ENCODE results near the gene LZTR1. TPM values are rescaled to one million over a fixed set of nuclear protein-coding genes. Genes with fewer than 3 reads are reported as not detected.

The LZTR1 gene
- polyA plus RNA-seq, 2 of the 4 experiments (the other 2 are of a cell fraction): 14.1 to 23.5 TPM

GRCh38 chr22:20977516-20978170, 4.5 kb upstream of the LZTR1 start:
- no peak overlapping the region for H3K4me2 ChIP-seq
- ChIA-PET CTCF (interaction anchor here (1.7 kb wide), 1 partner anchor 15 kb away, joined by 5 read pairs; no protein-coding TSS in a partner anchor), POLR2A (no interaction called here)
- H3K9me3 ChIP-seq: peaks cover 8% of the 10 kb centered on the region; the same call in 1 of the 3 replicates
- no peak overlapping the region for H3K27ac ChIP-seq
- ATAC-seq (no peak), DNase-seq (ENCODE audit: low read depth in 1 of 2, low spot score in 1 of 2) (no peak), FAIRE-seq (no peak)
- 86% methylated on average over 14 of the region's 17 CpGs for WGBS (ENCODE audit: missing lambda C conversion rate)
- H3K4me3 ChIP-seq: no peak overlapping the region
- TF ChIP-seq ATOH8 (CRISPR knock-in tag; IDR thresholded peaks at IDR 0.05; ENCODE audit: low read depth) (no peak), CEBPB (IDR thresholded peaks at IDR 0.05) (no peak), NPAS2 (CRISPR knock-in tag; IDR thresholded peaks at IDR 0.05; ENCODE audit: borderline replicate concordance) (no peak), NFE2L2 (conservative IDR thresholded peaks at IDR 0.05; ENCODE audit: low read length) (no peak), JUN (IDR thresholded peaks at IDR 0.05) (no peak), CHD4 (IDR thresholded peaks at IDR 0.05; ENCODE audit: borderline replicate concordance) (no peak), HDAC2 (IDR thresholded peaks at IDR 0.05) (no peak), GATA3 (IDR thresholded peaks at IDR 0.05; ENCODE audit: borderline replicate concordance) (no peak), EHF (CRISPR knock-in tag; IDR thresholded peaks at IDR 0.05) (no peak), EHMT2 (IDR thresholded peaks at IDR 0.05; ENCODE audit: low read depth) (no peak), RNF2 (IDR thresholded peaks at IDR 0.05; ENCODE audit: borderline replicate concordance, low read depth) (no peak), RARB (CRISPR knock-in tag; IDR thresholded peaks at IDR 0.05) (no peak)
- H3K4me1 ChIP-seq: peaks cover 5% of the 10 kb centered on the region; the same call in 2 of the 3 replicates

GRCh38 chr22:20978419-20978818, 3.7 kb upstream of the LZTR1 start:
- Histone ChIP-seq H3K4me1 (peaks cover 11% of the 10 kb centered on the region; the same call in 2 of the 3 replicates), H3K4me2 (no peak overlapping the region), H3K4me3 (no peak overlapping the region), H3K27ac (no peak overlapping the region), H3K9me3 (peaks cover 8% of the 10 kb centered on the region; the same call in 1 of the 3 replicates)
- ATAC-seq (no peak), FAIRE-seq (no peak), DNase-seq (ENCODE audit: low read depth in 1 of 2, low spot score in 1 of 2) (no peak)
- 25% methylated on average over 2 of the region's 2 CpGs for WGBS (ENCODE audit: missing lambda C conversion rate)
- TF ChIP-seq PHF8 (IDR thresholded peaks at IDR 0.05; ENCODE audit: borderline replicate concordance, low read depth) (no peak), CEBPB (IDR thresholded peaks at IDR 0.05) (no peak), MYC (IDR thresholded peaks at IDR 0.05; ENCODE audit: borderline replicate concordance, low read length) (no peak), ZNF302 (CRISPR knock-in tag; IDR thresholded peaks at IDR 0.05) (no peak), KDM1A (IDR thresholded peaks at IDR 0.05; ENCODE audit: low read depth) (no peak), ESRRA (IDR thresholded peaks at IDR 0.05; ENCODE audit: borderline replicate concordance, low read length) (no peak), HOXB13 (CRISPR knock-in tag; IDR thresholded peaks at IDR 0.05; ENCODE audit: low read depth) (no peak), KDM5A (IDR thresholded peaks at IDR 0.05) (no peak), BHLHE40 (IDR thresholded peaks at IDR 0.05; ENCODE audit: low read depth, low read length) (no peak), EHMT2 (IDR thresholded peaks at IDR 0.05; ENCODE audit: low read depth) (no peak), CBX2 (IDR thresholded peaks at IDR 0.05; ENCODE audit: borderline replicate concordance, low read depth) (no peak), MAZ (IDR thresholded peaks at IDR 0.05; ENCODE audit: borderline replicate concordance, low read depth, low read length) (no peak), POLR2AphosphoS2 (conservative IDR thresholded peaks at IDR 0.05; ENCODE audit: low read length) (no peak)
- ChIA-PET POLR2A (no interaction called here), CTCF (interaction anchor here (0.8 to 1.7 kb wide), 2 partner anchors 16 to 17 kb away, joined by 3 to 5 read pairs; no protein-coding TSS in a partner anchor)

DNA sequence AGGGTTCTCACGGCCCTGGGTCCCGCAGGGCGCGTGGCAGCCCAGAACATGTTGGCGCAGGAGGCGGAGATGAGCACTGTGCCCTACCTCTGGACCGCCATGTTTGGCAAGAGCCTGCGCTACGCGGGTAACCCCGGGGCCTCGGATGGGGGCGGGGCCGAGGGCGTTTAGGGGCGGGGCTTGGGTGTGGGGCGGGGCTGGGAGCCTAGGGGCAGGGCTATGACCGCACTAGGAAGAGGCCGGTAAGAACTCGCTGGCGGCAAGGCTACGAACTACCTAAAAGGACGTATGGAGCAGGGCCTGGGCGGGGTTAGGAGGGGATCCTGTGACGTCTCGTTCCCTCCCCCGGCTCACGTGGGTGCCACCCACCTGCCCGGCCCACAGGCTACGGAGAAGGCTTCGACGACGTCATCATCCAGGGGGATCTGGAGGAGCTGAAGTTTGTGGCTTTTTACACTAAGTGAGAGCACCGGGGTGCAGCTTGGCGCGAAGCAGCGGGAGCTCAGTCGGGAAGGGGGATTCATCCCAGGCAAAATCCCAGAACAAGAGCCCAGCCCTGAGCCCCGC, 2.8 kb upstream of the LZTR1 start:
- peaks cover 8% of the 10 kb centered on the region; the same call in 1 of the 3 replicates for H3K9me3 ChIP-seq
- H3K4me1 ChIP-seq: peaks cover 11% of the 10 kb centered on the region; the same call in 2 of the 3 replicates
- CTCF ChIA-PET: interaction anchor here (0.8 to 2.0 kb wide), 2 partner anchors 18 to 93 kb away, joined by 3 to 7 read pairs; no protein-coding TSS in a partner anchor
- TF ChIP-seq TP53 (CRISPR knock-in tag; IDR thresholded peaks at IDR 0.05) (no peak), POLR2A (IDR thresholded peaks at IDR 0.05; ENCODE audit: low read length) (no peak), NR3C1 (IDR thresholded peaks at IDR 0.05) (no peak), HDAC2 (IDR thresholded peaks at IDR 0.05) (no peak), RNF2 (IDR thresholded peaks at IDR 0.05; ENCODE audit: borderline replicate concordance, low read depth) (no peak), HOXA7 (CRISPR knock-in tag; IDR thresholded peaks at IDR 0.05) (no peak), FOSL2 (IDR thresholded peaks at IDR 0.05) (no peak), FOSL2 (CRISPR knock-in tag; IDR thresholded peaks at IDR 0.05) (no peak), EHF (CRISPR knock-in tag; IDR thresholded peaks at IDR 0.05) (no peak), CHD4 (IDR thresholded peaks at IDR 0.05; ENCODE audit: borderline replicate concordance) (no peak), RCOR1 (IDR thresholded peaks at IDR 0.05; ENCODE audit: low read depth, low read length) (no peak), KDM1A (IDR thresholded peaks at IDR 0.05; ENCODE audit: low read depth) (no peak), JUN (IDR thresholded peaks at IDR 0.05) (no peak), BCL3 (IDR thresholded peaks at IDR 0.05) (no peak)
- H3K27ac ChIP-seq: no peak overlapping the region
- ATAC-seq (no peak), FAIRE-seq (no peak), DNase-seq (ENCODE audit: low read depth in 1 of 2, low spot score in 1 of 2) (no peak)
- no peak overlapping the region for H3K4me2 ChIP-seq
- POLR2A ChIA-PET: interaction anchor here (3.7 kb wide), 1 partner anchor 94 kb away, joined by 22 read pairs; no protein-coding TSS in a partner anchor
- WGBS (ENCODE audit: missing lambda C conversion rate): 73% methylated on average over 20 of the region's 39 CpGs
- no peak overlapping the region for H3K4me3 ChIP-seq

Measured in A549 (cell line).